HEK293T (cell line): Measurements from ENCODE around the gene GTF3C2.

ENCODE experiments used
- CTCF ChIA-PET: fragments of 350-600 bp; formaldehyde crosslinking; extraction: SDS; loops from one replicate; lab custom pipeline; 2021; ENCODE audit warnings: antibody characterized with exemption, inconsistent platforms; lab: Yijun Ruan, JAX
- POLR2A ChIA-PET: fragments of 350-600 bp; formaldehyde crosslinking; extraction: SDS; loops from one replicate; lab custom pipeline; 2020; ENCODE audit warnings: antibody characterized with exemption, inconsistent platforms; lab: Yijun Ruan, JAX
- DNase-seq: peaks from one replicate; pipeline ENCODE4 v3.0.0; 2012; ENCODE audit warnings: mixed read lengths; ENCODE audit errors: extremely low spot score
- ARNT ChIP-seq: fragments of 450-650 bp; IDR thresholded peaks from 2 replicates; pipeline ENCODE4 v1.6.1; 2017; ENCODE audit warnings: mild to moderate bottlenecking
- BHLHE40 ChIP-seq: fragments of 450-650 bp; IDR thresholded peaks from 2 replicates; pipeline ENCODE4 v1.6.1; 2016; ENCODE audit warnings: mild to moderate bottlenecking, moderate library complexity, borderline replicate concordance
- CTBP1 ChIP-seq: fragments of 450-650 bp; IDR thresholded peaks from 2 replicates; pipeline ENCODE4 v1.6.1; 2016; ENCODE audit warnings: borderline replicate concordance
- ELF4 ChIP-seq: fragments of 450-650 bp; IDR thresholded peaks from 2 replicates; pipeline ENCODE4 v1.6.1; 2017; ENCODE audit warnings: antibody characterized with exemption
- FOXA1 ChIP-seq: fragments of 450-650 bp; IDR thresholded peaks from 2 replicates; pipeline ENCODE4 v1.6.1; 2016; ENCODE audit warnings: mild to moderate bottlenecking
- FOXK2 ChIP-seq: fragments of 450-650 bp; IDR thresholded peaks from 2 replicates; pipeline ENCODE4 v1.6.1; 2016; ENCODE audit warnings: mild to moderate bottlenecking
- FOXM1 ChIP-seq: fragments of 450-650 bp; IDR thresholded peaks from 2 replicates; pipeline ENCODE4 v1.6.1; 2017; ENCODE audit warnings: mild to moderate bottlenecking, borderline replicate concordance
- HDGF ChIP-seq: fragments of 450-650 bp; IDR thresholded peaks from 2 replicates; pipeline ENCODE4 v1.6.1; 2017; ENCODE audit warnings: antibody characterized with exemption, borderline replicate concordance
- L3MBTL2 ChIP-seq: fragments of 450-650 bp; conservative IDR thresholded peaks from 2 replicates; pipeline ENCODE4 v1.6.1; 2016; ENCODE audit warnings: mild to moderate bottlenecking
- LEF1 ChIP-seq: fragments of 450-650 bp; IDR thresholded peaks from 2 replicates; pipeline ENCODE4 v1.6.1; 2017; ENCODE audit warnings: mild to moderate bottlenecking, borderline replicate concordance
- SP1 ChIP-seq: fragments of 450-650 bp; IDR thresholded peaks from 2 replicates; pipeline ENCODE4 v1.6.1; 2017
- SUZ12 ChIP-seq: fragments of 450-650 bp; IDR thresholded peaks from 2 replicates; pipeline ENCODE4 v1.6.1; 2016; ENCODE audit warnings: mild to moderate bottlenecking
- TARDBP ChIP-seq: fragments of 450-650 bp; IDR thresholded peaks from 2 replicates; pipeline ENCODE4 v1.6.1; 2016
- ZNF384 ChIP-seq: fragments of 450-650 bp; IDR thresholded peaks from 2 replicates; pipeline ENCODE4 v1.6.1; 2016
- TF ChIP-seq, protein P1 (sequence below): fragments of 450-650 bp; IDR thresholded peaks from 2 replicates; pipeline ENCODE4 v1.6.1; 2016

Gene GTF3C2

GRCh38 chr2:27284996-27285395 is 71.6 kb downstream of the GTF3C2 start:
- CTCF ChIA-PET = interaction anchor here (0.6 kb wide), 1 partner anchor 17 kb away, joined by 3 read pairs; no protein-coding TSS in a partner anchor
- POLR2A ChIA-PET = interaction anchor here (0.6 to 1.5 kb wide), 3 partner anchors 16 to 160 kb away, joined by 3 read pairs; partner anchors contain the start of gene GTF3C2
- TF ChIP-seq HDGF = no peak
- DNase-seq = no peak

DNA sequence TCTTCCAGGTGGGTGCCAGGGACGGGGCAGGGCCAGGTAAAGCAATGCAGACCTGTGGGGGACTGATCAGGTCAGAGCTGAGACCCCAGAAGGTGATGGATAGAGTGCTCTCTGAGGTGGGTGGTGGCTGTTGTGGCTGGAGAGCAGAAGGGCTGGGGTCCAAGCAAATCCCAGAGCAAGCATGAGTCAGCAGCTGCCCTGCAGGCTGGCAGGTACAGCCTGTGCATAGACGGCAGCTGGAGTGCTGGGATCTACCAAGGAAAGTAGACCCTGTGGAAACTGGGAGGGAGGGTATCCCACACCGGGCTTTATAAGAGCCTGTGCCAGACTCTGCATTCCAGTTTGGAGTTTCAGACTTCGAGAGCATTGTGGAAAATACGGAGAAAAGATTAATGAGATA is 73.7 kb downstream of the GTF3C2 start:
- no peak for TF ChIP-seq BHLHE40
- TF ChIP-seq TARDBP = no peak
- no peak for TF ChIP-seq SUZ12
- POLR2A ChIA-PET = interaction anchor here (0.7 to 2.2 kb wide), 7 partner anchors 11 to 211 kb away, joined by 3 to 8 read pairs (median 3); partner anchors contain the start of gene OST4
- CTCF ChIA-PET = interaction anchor here (1.2 to 1.5 kb wide), 2 partner anchors 18 to 20 kb away, joined by 7 read pairs; no protein-coding TSS in a partner anchor
- no peak for DNase-seq

DNA sequence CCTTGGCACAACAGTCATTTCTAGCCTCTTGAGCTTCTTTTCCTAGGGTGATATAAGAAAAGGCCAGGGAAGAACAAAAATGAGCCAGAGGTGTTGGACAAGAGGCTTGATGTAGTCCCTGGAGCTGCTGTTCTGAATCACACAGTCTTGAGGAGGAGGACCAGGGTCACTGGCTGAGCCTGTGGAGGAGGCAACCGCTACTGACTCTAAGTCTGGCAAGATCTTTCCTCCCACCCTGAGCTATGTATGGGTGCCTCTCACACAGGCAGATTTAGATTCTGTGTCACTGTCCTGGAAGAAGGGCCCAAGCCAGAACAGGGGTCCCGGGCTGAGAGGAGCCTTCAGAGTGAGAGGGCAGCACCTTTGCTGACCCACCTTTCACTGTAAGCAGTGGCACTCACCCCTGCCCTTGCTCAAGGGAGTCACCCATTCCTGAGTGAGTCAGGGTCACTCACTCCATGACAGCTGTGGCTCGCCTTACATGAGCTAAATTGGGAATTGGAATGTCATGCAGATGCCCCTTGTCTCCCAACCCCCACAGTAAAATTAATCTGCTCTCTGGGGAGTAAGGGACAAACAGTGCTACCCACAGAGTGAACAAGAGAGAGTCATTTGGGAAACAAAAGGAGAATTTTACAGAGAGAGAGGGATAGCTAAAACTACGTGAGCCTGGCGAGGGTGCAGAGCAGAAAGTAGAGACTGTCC is 74.6 kb downstream of the GTF3C2 start, which contains the start of gene TRIM54:
TSS of gene TRIM54 (plus strand) at position 575 of the 705 bp plus-strand sequence. CDS start 303 bp downstream, outside the sequence.
- POLR2A ChIA-PET = interaction anchor here (0.7 to 2.2 kb wide), 6 partner anchors 10 to 211 kb away, joined by 3 to 8 read pairs (median 4); partner anchors contain the start of genes GTF3C2 and OST4
- DNase-seq = no peak
- CTCF ChIA-PET = interaction anchor here (1.2 to 3.1 kb wide), 7 partner anchors 9 to 182 kb away, joined by 5 to 31 read pairs (median 7); no protein-coding TSS in a partner anchor
- no peak for TF ChIP-seq FOXK2
- no peak for TF ChIP-seq BHLHE40

GRCh38 chr2:27281442-27281841 is 75.1 kb downstream of the GTF3C2 start:
- no peak for TF ChIP-seq TARDBP
- no peak for TF ChIP-seq CTBP1
- no peak for TF ChIP-seq LEF1
- no peak for TF ChIP-seq BHLHE40
- TF ChIP-seq, protein P1, sequence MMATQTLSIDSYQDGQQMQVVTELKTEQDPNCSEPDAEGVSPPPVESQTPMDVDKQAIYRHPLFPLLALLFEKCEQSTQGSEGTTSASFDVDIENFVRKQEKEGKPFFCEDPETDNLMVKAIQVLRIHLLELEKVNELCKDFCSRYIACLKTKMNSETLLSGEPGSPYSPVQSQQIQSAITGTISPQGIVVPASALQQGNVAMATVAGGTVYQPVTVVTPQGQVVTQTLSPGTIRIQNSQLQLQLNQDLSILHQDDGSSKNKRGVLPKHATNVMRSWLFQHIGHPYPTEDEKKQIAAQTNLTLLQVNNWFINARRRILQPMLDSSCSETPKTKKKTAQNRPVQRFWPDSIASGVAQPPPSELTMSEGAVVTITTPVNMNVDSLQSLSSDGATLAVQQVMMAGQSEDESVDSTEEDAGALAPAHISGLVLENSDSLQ = no peak
- no peak for TF ChIP-seq ZNF384
- no peak for TF ChIP-seq L3MBTL2
- TF ChIP-seq SUZ12 = no peak
- no peak for TF ChIP-seq FOXM1
- TF ChIP-seq SP1 = no peak
- no peak for TF ChIP-seq ARNT
- TF ChIP-seq ELF4 = no peak
- no peak for TF ChIP-seq HDGF
- POLR2A ChIA-PET = interaction anchor here (1.0 to 1.2 kb wide), 2 partner anchors 11 to 75 kb away, joined by 3 to 6 read pairs; partner anchors contain the start of gene GTF3C2
- CTCF ChIA-PET = interaction anchor here (1.2 to 3.1 kb wide), 5 partner anchors 9 to 182 kb away, joined by 5 to 31 read pairs (median 6); no protein-coding TSS in a partner anchor
- no peak for DNase-seq

- no peak for TF ChIP-seq ELF4
- TF ChIP-seq HDGF = no peak
- no peak for TF ChIP-seq LEF1
- no peak for TF ChIP-seq BHLHE40
- no peak for TF ChIP-seq FOXA1
- TF ChIP-seq L3MBTL2 = no peak
- TF ChIP-seq ARNT = no peak
- no peak for TF ChIP-seq CTBP1
- TF ChIP-seq ZNF384 = no peak
- TF ChIP-seq, protein P1 = no peak
- no peak for TF ChIP-seq TARDBP
- CTCF ChIA-PET = interaction anchor here (1.1 to 3.1 kb wide), 7 partner anchors 10 to 33 kb away, joined by 3 to 31 read pairs (median 5); partner anchors contain the start of gene SLC30A3
- no peak for DNase-seq
- POLR2A ChIA-PET = interaction anchor here (1.2 to 1.8 kb wide), 3 partner anchors 11 to 32 kb away, joined by 6 to 8 read pairs (median 7); no protein-coding TSS in a partner anchor
Observed at GRCh38 chr2:27280826-27281225, 75.7 kb downstream of the GTF3C2 start.

GRCh38 chr2:27278010-27278409 is 78.6 kb downstream of the GTF3C2 start:
- DNase-seq = no peak
- TF ChIP-seq SP1 (no peak), L3MBTL2 (no peak), TARDBP (no peak), SUZ12 (no peak), ZNF384 (no peak)
- CTCF ChIA-PET = no interaction called here
- POLR2A ChIA-PET = interaction anchor here (1.2 kb wide), 1 partner anchor 66 kb away, joined by 4 read pairs; the partner anchor contains the start of genes ATRAID and SLC5A6
